SK-N-SH (cell line): ENCODE results near the gene PDLIM4. TPM values are rescaled to one million over a fixed set of nuclear protein-coding genes. Genes with fewer than 3 reads are reported as not detected.
A peak's percentile ranks its signal among the peaks of the same experiment; 100 is the strongest.

Source experiments
- CTCF ChIA-PET: fragments of 300-600, 350-600 bp; formaldehyde crosslinking; extraction: SDS; loops from one replicate; lab custom pipeline; 2021; lab: Yijun Ruan, JAX
- POLR2A ChIA-PET: fragments of 350-600 bp; sonication (Branson Sonifier 250); formaldehyde crosslinking; extraction: SDS; loops from one replicate; lab custom pipeline; 2020; ENCODE audit warnings: antibody characterized with exemption, inconsistent platforms; lab: Yijun Ruan, JAX
- DNase-seq: peaks from one replicate; pipeline ENCODE4 v3.0.0; 2012
- H2AFZ ChIP-seq: fragments of 200-600 bp; sonication (generic); 2 replicates; pipeline ENCODE4 v1.8.1; 2016; ENCODE audit warnings: antibody characterized with exemption, mild to moderate bottlenecking, low read depth
- H3F3A ChIP-seq: fragments of 200-600 bp; sonication (generic); replicated peaks from 2 replicates; pipeline ENCODE3; 2016; ENCODE audit warnings: antibody characterized with exemption, mild to moderate bottlenecking; ENCODE audit not compliant: insufficient read depth
- H3K27ac ChIP-seq, 2 experiments: fragments of 200-500 bp in 1 of 2; fragments of 200-600 bp in 1 of 2; sonication (Bioruptor generic) in 1 of 2; sonication (generic), shearing (Covaris generic) in 1 of 2; 2 replicates each; pipeline versions ENCODE4 v1.5.1 to v1.6.1; 2014 to 2016; ENCODE audit warnings: low read depth in 2 of 2, inconsistent platforms in 1 of 2, low read length in 1 of 2, mild to moderate bottlenecking in 1 of 2, mixed read lengths in 1 of 2
- H3K27me3 ChIP-seq: fragments of 200-600 bp; sonication (generic), shearing (Covaris generic); 2 replicates; pipeline ENCODE4 v1.6.1; 2016; ENCODE audit warnings: mixed run types; ENCODE audit not compliant: insufficient read depth
- H3K36me3 ChIP-seq, 2 experiments: fragments of 200-500 bp in 1 of 2; fragments of 200-600 bp in 1 of 2; sonication (Bioruptor generic) in 1 of 2; sonication (generic) in 1 of 2; replicated peaks in 1 of 2; 2 replicates each; pipeline versions ENCODE3 to v1.5.1; 2014 to 2016; ENCODE audit warnings: low read length in 1 of 2, mild to moderate bottlenecking in 1 of 2; ENCODE audit not compliant: insufficient read depth in 2 of 2, control insufficient read depth in 1 of 2
- H3K4me1 ChIP-seq, 2 experiments: fragments of 200-500 bp in 1 of 2; fragments of 200-600 bp in 1 of 2; sonication (Bioruptor generic) in 1 of 2; sonication (generic), shearing (Covaris generic) in 1 of 2; 2 replicates each; pipeline versions ENCODE4 v1.5.1 to v1.6.1; 2014 to 2016; ENCODE audit warnings: low read depth in 1 of 2, low read length in 1 of 2, mixed run types in 1 of 2; ENCODE audit not compliant: insufficient read depth in 2 of 2, control insufficient read depth in 1 of 2
- H3K4me2 ChIP-seq: fragments of 200-600 bp; sonication (generic), shearing (Covaris generic); 2 replicates; pipeline ENCODE4 v1.6.1; 2017; ENCODE audit warnings: mixed run types
- H3K4me3 ChIP-seq, 2 experiments: fragments of 200-500 bp in 1 of 2; fragments of 200-600 bp in 1 of 2; sonication (Bioruptor generic) in 1 of 2; sonication (generic), shearing (Covaris generic) in 1 of 2; 2 replicates each; pipeline versions ENCODE4 v1.5.1 to v1.8.1; 2014 to 2016; ENCODE audit warnings: low read depth in 2 of 2, inconsistent platforms in 1 of 2, low read length in 1 of 2, mild to moderate bottlenecking in 1 of 2, mixed read lengths in 1 of 2, moderate library complexity in 1 of 2
- H3K79me2 ChIP-seq: fragments of 200-600 bp; sonication (generic); 2 replicates; pipeline ENCODE4 v1.8.1; 2017; ENCODE audit warnings: mild to moderate bottlenecking; ENCODE audit not compliant: insufficient read depth
- H3K9ac ChIP-seq: fragments of 200-600 bp; sonication (generic); 2 replicates; pipeline ENCODE4 v1.6.1; 2017; ENCODE audit warnings: mixed run types
- H3K9me2 ChIP-seq: fragments of 200-600 bp; sonication (generic); 2 replicates; pipeline ENCODE4 v1.6.1; 2017; ENCODE audit warnings: mixed run types
- H3K9me3 ChIP-seq: fragments of 200-600 bp; sonication (generic); 2 replicates; pipeline ENCODE4 v1.6.1; 2017; ENCODE audit warnings: mixed run types, mild to moderate bottlenecking, moderate library complexity
- H4K20me1 ChIP-seq: fragments of 200-600 bp; sonication (generic); 2 replicates; pipeline ENCODE4 v1.6.1; 2017; ENCODE audit warnings: mild to moderate bottlenecking, mixed run types; ENCODE audit not compliant: insufficient read depth
- ELF1 ChIP-seq: IDR thresholded peaks from 2 replicates; pipeline ENCODE4 v1.4.0; 2012
- EP300 ChIP-seq, 2 experiments: IDR thresholded peaks; 2 replicates each; pipeline versions ENCODE4 v1.4.0 to v1.6.1; 2012; ENCODE audit warnings: borderline replicate concordance in 1 of 2, low read depth in 1 of 2, low read length in 1 of 2
- FOSL2 ChIP-seq: IDR thresholded peaks from 2 replicates; pipeline ENCODE4 v1.4.0; 2012; ENCODE audit warnings: low read depth, mild to moderate bottlenecking, moderate library complexity, borderline replicate concordance
- FOXM1 ChIP-seq: IDR thresholded peaks from 2 replicates; pipeline ENCODE4 v1.4.0; 2012; ENCODE audit warnings: low read depth, mild to moderate bottlenecking
- GABPA ChIP-seq: IDR thresholded peaks from 2 replicates; pipeline ENCODE4 v1.4.0; 2012; ENCODE audit warnings: low read depth, mild to moderate bottlenecking
- GATA2 ChIP-seq: sonication (generic); formaldehyde crosslinking; IDR thresholded peaks from 2 replicates; pipeline ENCODE4 v1.5.0; 2020; ENCODE audit warnings: mild to moderate bottlenecking, missing genetic modification reagents
- JUND ChIP-seq: IDR thresholded peaks from 2 replicates; pipeline ENCODE4 v1.4.0; 2012
- MEF2A ChIP-seq: IDR thresholded peaks from 2 replicates; pipeline ENCODE4 v1.4.0; 2012; ENCODE audit warnings: low read depth, borderline replicate concordance
- NFIC ChIP-seq: IDR thresholded peaks from 2 replicates; pipeline ENCODE4 v1.4.0; 2012; ENCODE audit warnings: borderline replicate concordance
- POLR2AphosphoS5 ChIP-seq: IDR thresholded peaks from 2 replicates; pipeline ENCODE4 v1.6.1; 2012; ENCODE audit warnings: low read depth, low read length
- RFX5 ChIP-seq: IDR thresholded peaks from 2 replicates; pipeline ENCODE4 v1.6.1; 2012; ENCODE audit warnings: mild to moderate bottlenecking, improper control_type of control experiment, low read length
- RXRA ChIP-seq: IDR thresholded peaks from 2 replicates; pipeline ENCODE4 v1.4.0; 2012; ENCODE audit warnings: low read depth, mild to moderate bottlenecking, borderline replicate concordance
- TAF1 ChIP-seq: IDR thresholded peaks from 2 replicates; pipeline ENCODE4 v1.6.1; 2012; ENCODE audit warnings: low read depth, mild to moderate bottlenecking, low read length, moderate library complexity, borderline replicate concordance
- TCF12 ChIP-seq: IDR thresholded peaks from 2 replicates; pipeline ENCODE4 v1.4.0; 2012
- TEAD4 ChIP-seq: IDR thresholded peaks from 2 replicates; pipeline ENCODE4 v1.4.0; 2012; ENCODE audit warnings: mild to moderate bottlenecking, borderline replicate concordance; ENCODE audit not compliant: insufficient read depth
- YY1 ChIP-seq: IDR thresholded peaks from 2 replicates; pipeline ENCODE4 v1.4.0; 2012; ENCODE audit warnings: low read depth, mild to moderate bottlenecking
- WGBS: methylation state at CpG from one replicate; pipeline ENCODE4 v1.1.6; 2017; ENCODE audit warnings: low lambda C conversion rate; 5-methylcytosine and 5-hydroxymethylcytosine counted together
- polyA plus RNA-seq, 3 experiments: library from polyadenylated mRNA; depleted of rRNA; stranded (reverse); fragments of >200 nt; gene quantifications; 2 replicates each; pipeline ENCODE4 v1.2.3, GENCODE V29; 2012
- TF ChIP-seq, protein P1 (sequence below): IDR thresholded peaks from 2 replicates; pipeline ENCODE4 v1.4.0; 2012; ENCODE audit warnings: low read depth, borderline replicate concordance
- TF ChIP-seq, protein P2 (sequence below): fragments of 200-600 bp; sonication (generic); IDR thresholded peaks from 2 replicates; pipeline ENCODE4 v1.6.1; 2017; ENCODE audit warnings: antibody characterized with exemption, mild to moderate bottlenecking, moderate library complexity
- TF ChIP-seq, protein P3 (sequence below): IDR thresholded peaks from 2 replicates; pipeline ENCODE4 v1.4.0; 2012; ENCODE audit warnings: low read depth
- TF ChIP-seq, protein P4 (sequence below): IDR thresholded peaks from 2 replicates; pipeline ENCODE4; 2012
- TF ChIP-seq, protein P5 (sequence below): fragments of 150-350 bp; IDR thresholded peaks from 2 replicates; pipeline ENCODE4 v1.6.1; 2017; ENCODE audit warnings: antibody characterized with exemption, low read length, low read depth, borderline replicate concordance

Gene PDLIM4
- polyA plus RNA-seq, 1 of the 3 experiments (the other 2 are of a cell fraction): 57.1 TPM

DNA sequence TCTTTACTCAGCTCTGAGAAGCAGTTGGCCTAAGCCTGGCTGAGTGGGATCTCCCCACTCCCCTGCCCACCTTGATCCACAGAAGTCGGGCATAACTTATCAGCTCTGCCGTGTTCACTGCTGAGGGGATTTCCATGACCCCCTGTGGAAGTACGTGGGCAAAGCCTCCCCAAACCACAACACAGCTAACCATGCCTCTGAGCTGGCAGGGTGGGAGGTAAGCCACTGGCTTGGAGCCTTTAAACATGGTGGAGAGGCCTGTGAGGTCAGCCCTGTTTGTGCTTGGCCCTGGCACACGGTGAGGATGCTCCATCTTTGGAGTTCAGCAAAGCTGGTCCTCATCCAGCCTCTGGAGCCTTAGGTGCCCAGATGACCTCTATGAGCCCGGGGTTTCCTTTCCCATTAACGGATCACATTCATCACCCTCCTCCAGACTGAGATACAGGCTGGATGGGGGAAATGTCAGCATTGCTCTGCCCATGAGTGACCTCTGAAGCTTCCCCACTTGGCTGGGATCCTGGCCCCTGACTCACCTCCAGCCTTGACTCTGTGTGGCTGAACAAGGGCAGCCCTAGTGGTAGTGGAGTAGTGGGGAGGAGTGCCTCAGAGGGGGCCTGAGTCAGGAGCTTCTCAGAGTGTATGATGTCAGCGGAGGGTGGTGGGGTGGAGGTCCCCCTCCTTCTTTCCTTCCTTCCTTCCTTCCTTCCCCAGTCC, 6.2 kb downstream of the PDLIM4 start:
- no peaks in the 10 kb centered on the region for H4K20me1 ChIP-seq
- peak; percentile 29 for DNase-seq
- H3K4me2 ChIP-seq: peak overlapping the region; percentile 47
- H3K27ac ChIP-seq: peak overlapping the region; percentile 8 to 92; a peak in 3 of 4 replicates
- H3F3A ChIP-seq: peaks cover 14% of the 10 kb centered on the region
- peaks cover 0 to 19% of the 10 kb centered on the region in 2 experiments for H3K36me3 ChIP-seq
- H2AFZ ChIP-seq: no peak overlapping the region
- WGBS: 33% methylated on average over 7 of the region's 7 CpGs
- peaks cover 21% of the 10 kb centered on the region for H3K79me2 ChIP-seq
- no peaks in the 10 kb centered on the region for H3K9me2 ChIP-seq
- peaks cover 58 to 84% of the 10 kb centered on the region in 2 experiments for H3K4me1 ChIP-seq
- peak overlapping the region; percentile 58 for H3K9ac ChIP-seq
- ChIA-PET POLR2A (no interaction called here), CTCF (interaction anchor here (1.3 to 4.2 kb wide), 3 partner anchors 9 to 36 kb away, joined by 3 to 23 read pairs (median 4); partner anchors contain the start of gene P4HA2)
- H3K4me3 ChIP-seq: no peak overlapping the region
- TF ChIP-seq, protein P1, sequence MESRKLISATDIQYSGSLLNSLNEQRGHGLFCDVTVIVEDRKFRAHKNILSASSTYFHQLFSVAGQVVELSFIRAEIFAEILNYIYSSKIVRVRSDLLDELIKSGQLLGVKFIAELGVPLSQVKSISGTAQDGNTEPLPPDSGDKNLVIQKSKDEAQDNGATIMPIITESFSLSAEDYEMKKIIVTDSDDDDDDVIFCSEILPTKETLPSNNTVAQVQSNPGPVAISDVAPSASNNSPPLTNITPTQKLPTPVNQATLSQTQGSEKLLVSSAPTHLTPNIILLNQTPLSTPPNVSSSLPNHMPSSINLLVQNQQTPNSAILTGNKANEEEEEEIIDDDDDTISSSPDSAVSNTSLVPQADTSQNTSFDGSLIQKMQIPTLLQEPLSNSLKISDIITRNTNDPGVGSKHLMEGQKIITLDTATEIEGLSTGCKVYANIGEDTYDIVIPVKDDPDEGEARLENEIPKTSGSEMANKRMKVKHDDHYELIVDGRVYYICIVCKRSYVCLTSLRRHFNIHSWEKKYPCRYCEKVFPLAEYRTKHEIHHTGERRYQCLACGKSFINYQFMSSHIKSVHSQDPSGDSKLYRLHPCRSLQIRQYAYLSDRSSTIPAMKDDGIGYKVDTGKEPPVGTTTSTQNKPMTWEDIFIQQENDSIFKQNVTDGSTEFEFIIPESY: peak; percentile 82; the same call in 1 of the 2 replicates
- TF ChIP-seq GATA2 (no peak), NFIC (peak; percentile 99), TCF12 (peak; percentile 85), FOSL2 (peak; percentile 95), TAF1 (no peak), FOXM1 (peak; percentile 38; the same call in 1 of the 2 replicates), RXRA (peak; percentile 100), ELF1 (no peak), RFX5 (no peak), EP300 (IDR thresholded peaks at IDR 0.05; ENCODE audit: borderline replicate concordance in 1 of 2, low read depth in 1 of 2, low read length in 1 of 2) (peak in 1 of 2 experiments; percentile 91; a peak in 2 of 4 replicates), GABPA (0 out of 2 replicates have a peak, but pooled peaks have one; percentile 22), YY1 (peak; percentile 53; the same call in 1 of the 2 replicates), JUND (peak; percentile 89), TEAD4 (peak; percentile 90), POLR2AphosphoS5 (peak; percentile 69; the same call in 1 of the 2 replicates), MEF2A (peak; percentile 78; the same call in 1 of the 2 replicates)
- TF ChIP-seq, protein P2, sequence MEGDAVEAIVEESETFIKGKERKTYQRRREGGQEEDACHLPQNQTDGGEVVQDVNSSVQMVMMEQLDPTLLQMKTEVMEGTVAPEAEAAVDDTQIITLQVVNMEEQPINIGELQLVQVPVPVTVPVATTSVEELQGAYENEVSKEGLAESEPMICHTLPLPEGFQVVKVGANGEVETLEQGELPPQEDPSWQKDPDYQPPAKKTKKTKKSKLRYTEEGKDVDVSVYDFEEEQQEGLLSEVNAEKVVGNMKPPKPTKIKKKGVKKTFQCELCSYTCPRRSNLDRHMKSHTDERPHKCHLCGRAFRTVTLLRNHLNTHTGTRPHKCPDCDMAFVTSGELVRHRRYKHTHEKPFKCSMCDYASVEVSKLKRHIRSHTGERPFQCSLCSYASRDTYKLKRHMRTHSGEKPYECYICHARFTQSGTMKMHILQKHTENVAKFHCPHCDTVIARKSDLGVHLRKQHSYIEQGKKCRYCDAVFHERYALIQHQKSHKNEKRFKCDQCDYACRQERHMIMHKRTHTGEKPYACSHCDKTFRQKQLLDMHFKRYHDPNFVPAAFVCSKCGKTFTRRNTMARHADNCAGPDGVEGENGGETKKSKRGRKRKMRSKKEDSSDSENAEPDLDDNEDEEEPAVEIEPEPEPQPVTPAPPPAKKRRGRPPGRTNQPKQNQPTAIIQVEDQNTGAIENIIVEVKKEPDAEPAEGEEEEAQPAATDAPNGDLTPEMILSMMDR: peak; percentile 34; the same call in 1 of the 2 replicates
- TF ChIP-seq, protein P3, sequence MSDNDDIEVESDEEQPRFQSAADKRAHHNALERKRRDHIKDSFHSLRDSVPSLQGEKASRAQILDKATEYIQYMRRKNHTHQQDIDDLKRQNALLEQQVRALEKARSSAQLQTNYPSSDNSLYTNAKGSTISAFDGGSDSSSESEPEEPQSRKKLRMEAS: peak; percentile 23; the same call in 1 of the 2 replicates
- TF ChIP-seq, protein P4, sequence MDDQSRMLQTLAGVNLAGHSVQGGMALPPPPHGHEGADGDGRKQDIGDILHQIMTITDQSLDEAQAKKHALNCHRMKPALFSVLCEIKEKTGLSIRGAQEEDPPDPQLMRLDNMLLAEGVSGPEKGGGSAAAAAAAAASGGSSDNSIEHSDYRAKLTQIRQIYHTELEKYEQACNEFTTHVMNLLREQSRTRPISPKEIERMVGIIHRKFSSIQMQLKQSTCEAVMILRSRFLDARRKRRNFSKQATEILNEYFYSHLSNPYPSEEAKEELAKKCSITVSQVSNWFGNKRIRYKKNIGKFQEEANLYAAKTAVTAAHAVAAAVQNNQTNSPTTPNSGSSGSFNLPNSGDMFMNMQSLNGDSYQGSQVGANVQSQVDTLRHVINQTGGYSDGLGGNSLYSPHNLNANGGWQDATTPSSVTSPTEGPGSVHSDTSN: peak; percentile 94
- TF ChIP-seq, protein P5, sequence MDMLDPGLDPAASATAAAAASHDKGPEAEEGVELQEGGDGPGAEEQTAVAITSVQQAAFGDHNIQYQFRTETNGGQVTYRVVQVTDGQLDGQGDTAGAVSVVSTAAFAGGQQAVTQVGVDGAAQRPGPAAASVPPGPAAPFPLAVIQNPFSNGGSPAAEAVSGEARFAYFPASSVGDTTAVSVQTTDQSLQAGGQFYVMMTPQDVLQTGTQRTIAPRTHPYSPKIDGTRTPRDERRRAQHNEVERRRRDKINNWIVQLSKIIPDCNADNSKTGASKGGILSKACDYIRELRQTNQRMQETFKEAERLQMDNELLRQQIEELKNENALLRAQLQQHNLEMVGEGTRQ: no peak
- H3K27me3 ChIP-seq: no peaks in the 10 kb centered on the region
- no peaks in the 10 kb centered on the region for H3K9me3 ChIP-seq
